Testis (tissue), 3 donors: ENCODE measurements around the gene CHRNB4. TPM values are rescaled to one million over a fixed set of nuclear protein-coding genes. Genes with fewer than 3 reads are reported as not detected.

Source experiments
- DNase-seq: peaks from one replicate; pipeline ENCODE4 v3.0.0-alpha.2; 2019
- H3K27ac ChIP-seq, 2 donors: fragments of 200-600 bp; sonication (generic); one replicate each; pipeline ENCODE4 v1.5.1; 2019
- H3K27me3 ChIP-seq: fragments of 200-600 bp; sonication (generic); one replicate; pipeline ENCODE4 v1.5.1; 2019
- H3K36me3 ChIP-seq: fragments of 200-600 bp; sonication (generic); one replicate; pipeline ENCODE4 v1.5.1; 2017; ENCODE audit warnings: low read depth; ENCODE audit errors: missing control alignments
- H3K4me1 ChIP-seq: fragments of 200-600 bp; sonication (generic); one replicate; pipeline ENCODE4 v1.5.1; 2019
- H3K4me3 ChIP-seq, 2 donors: fragments of 200-600 bp; sonication (generic); one replicate each; pipeline ENCODE4 v1.5.1; 2017 to 2019
- H3K9me3 ChIP-seq: fragments of 200-600 bp; sonication (generic); one replicate; pipeline ENCODE4 v1.5.1; 2017
- CTCF ChIP-seq, 3 experiments: fragments of 450-650 bp in 2 of 3; fragments of 200-600 bp in 1 of 3; sonication (generic) in 1 of 3; IDR thresholded peaks; one replicate each; pipeline ENCODE4 v1.5.1; 2016 to 2019; ENCODE audit warnings: antibody characterized with exemption in 3 of 3, mild to moderate bottlenecking in 2 of 3, moderate library complexity in 1 of 3
- POLR2A ChIP-seq: fragments of 450-650 bp; IDR thresholded peaks from one replicate; pipeline ENCODE4 v1.6.1; 2017; ENCODE audit warnings: antibody characterized with exemption, mild to moderate bottlenecking, moderate library complexity
- WGBS, 2 donors: methylation state at CpG; one replicate each; pipeline ENCODE4 v1.1.5; 2018; 5-methylcytosine and 5-hydroxymethylcytosine counted together
- intact Hi-C: fragments of 100-400 bp; cut with DNase I; formaldehyde crosslinking; loops from one replicate; pipeline ENCODE4 v1.15.1; 2023; ENCODE audit warnings: low total_unique reads
- polyA plus RNA-seq: library from polyadenylated mRNA; stranded (reverse); fragments of 350-450 nt; fragmentation: Illumina TruSeq; extraction: RNeasy Lipid Tissue Mini Kit (QIAGEN cat#74804); gene quantifications from one replicate; pipeline ENCODE4 v1.2.3, GENCODE V29; 2014; ENCODE audit warnings: low read depth, low replicate concordance; ENCODE audit not compliant: insufficient read depth
- total RNA-seq, 2 donors: library from RNA; depleted of rRNA; stranded (reverse); fragments of >200 nt; gene quantifications; one replicate each; pipeline ENCODE4 v1.2.3, GENCODE V29; 2016

Gene CHRNB4
- total and polyA plus RNA-seq, 3 donors from 2014 or later, result 7.4 to 13.1 (median 8.0) TPM

- peak; percentile 45 for DNase-seq
- 61 to 79% methylated on average over 19 of the region's 19 CpGs for WGBS, 2 donors
- Histone ChIP-seq H3K27ac (peak overlapping the region in 1 of 2 donors; percentile 29), H3K36me3 (no peaks in the 10 kb centered on the region), H3K9me3 (no peaks in the 10 kb centered on the region), H3K4me3 (peak overlapping the region; percentile 46 to 50), H3K27me3 (no peaks in the 10 kb centered on the region), H3K4me1 (no peaks in the 10 kb centered on the region)
- TF ChIP-seq POLR2A (no peak), CTCF (IDR thresholded peaks at IDR 0.05) (no peak)
- intact Hi-C loops, result no loop called here
Observed at GRCh38 chr15:78661001-78661400, 20.0 kb upstream of the CHRNB4 start.

- Histone ChIP-seq H3K27ac (peak overlapping the region in 1 of 2 donors; percentile 29), H3K9me3 (no peaks in the 10 kb centered on the region), H3K4me1 (no peaks in the 10 kb centered on the region), H3K4me3 (peak overlapping the region; percentile 46 to 50), H3K27me3 (no peaks in the 10 kb centered on the region), H3K36me3 (no peaks in the 10 kb centered on the region)
- intact Hi-C loops, result no loop called here
- TF ChIP-seq CTCF (IDR thresholded peaks at IDR 0.05) (no peak), POLR2A (no peak)
- WGBS, 2 donors, result 54 to 72% methylated on average over 7 to 9 of the region's 9 CpGs
- no peak for DNase-seq
Observed at GRCh38 chr15:78660584-78660983, 19.6 kb upstream of the CHRNB4 start.

- Histone ChIP-seq H3K27ac (no peak overlapping the region), H3K4me3 (no peak overlapping the region), H3K27me3 (no peaks in the 10 kb centered on the region), H3K9me3 (no peaks in the 10 kb centered on the region), H3K4me1 (no peaks in the 10 kb centered on the region), H3K36me3 (no peaks in the 10 kb centered on the region)
- intact Hi-C loops, result no loop called here
- TF ChIP-seq CTCF (IDR thresholded peaks at IDR 0.05), result no peak
- TF ChIP-seq POLR2A, result no peak
- no peak for DNase-seq
Observed at GRCh38 chr15:78658823-78659222, 17.8 kb upstream of the CHRNB4 start.

GRCh38 chr15:78654272-78654671 is 13.3 kb upstream of the CHRNB4 start:
- no peak overlapping the region for H3K4me3 ChIP-seq
- no peaks in the 10 kb centered on the region for H3K9me3 ChIP-seq
- WGBS, 2 donors, result 93 to 94% methylated on average over 4 of the region's 4 CpGs
- TF ChIP-seq CTCF (IDR thresholded peaks at IDR 0.05), result no peak
- no peak for TF ChIP-seq POLR2A
- H3K36me3 ChIP-seq, result no peaks in the 10 kb centered on the region
- no peak for DNase-seq
- no peaks in the 10 kb centered on the region for H3K27me3 ChIP-seq
- intact Hi-C loops, result no loop called here
- no peak overlapping the region for H3K27ac ChIP-seq
- no peaks in the 10 kb centered on the region for H3K4me1 ChIP-seq

GRCh38 chr15:78651930-78652615 is 11.1 kb upstream of the CHRNB4 start:
- DNase-seq, result no peak
- intact Hi-C loops, result no loop called here
- WGBS, 2 donors, result 87 to 100% methylated on average over 1 of the region's 1 CpG
- Histone ChIP-seq H3K36me3 (no peaks in the 10 kb centered on the region), H3K4me1 (no peaks in the 10 kb centered on the region), H3K9me3 (no peaks in the 10 kb centered on the region), H3K4me3 (no peak overlapping the region), H3K27me3 (no peaks in the 10 kb centered on the region), H3K27ac (no peak overlapping the region)
- TF ChIP-seq POLR2A (no peak), CTCF (IDR thresholded peaks at IDR 0.05) (no peak)
